Measurements from ENCODE around the gene YPEL2. TPM values are rescaled to one million over a fixed set of nuclear protein-coding genes. Genes with fewer than 3 reads are reported as not detected.

The YPEL2 gene
- total RNA-seq, 2 donors from 2014 or later: 22.8 to 27.7 TPM

GRCh38 chr17:59329176-59330052 lies 2.0 kb upstream of the YPEL2 start:
- Histone ChIP-seq H3K9ac (ENCODE audit: extremely low read depth, low read length, poor library complexity, severe bottlenecking) (peak overlapping the region; percentile 63), H3K27ac (ENCODE audit: low read depth, low read length) (peak overlapping the region; percentile 67), H3K36me3 (ENCODE audit: control insufficient read depth, insufficient read depth, low read length) (no peaks in the 10 kb centered on the region), H3K4me3 (ENCODE audit: low read length) (peak overlapping the region; percentile 97), H3K27me3 (ENCODE audit: control insufficient read depth, insufficient read depth, low read length, poor library complexity, severe bottlenecking) (no peaks in the 10 kb centered on the region), H3K9me3 (ENCODE audit: control insufficient read depth, low read length) (no peaks in the 10 kb centered on the region), H3K4me1 (ENCODE audit: control insufficient read depth, insufficient read depth, low read length) (peaks cover 15% of the 10 kb centered on the region)
- Mint-ChIP-seq H3K9me3 (no peaks in the 10 kb centered on the region), H3K27ac (peak overlapping the region; percentile 92), H3K4me1 (peaks cover 56% of the 10 kb centered on the region), H3K36me3 (ENCODE audit: low read depth) (no peaks in the 10 kb centered on the region), H3K4me3 (no peak overlapping the region), H3K27me3 (ENCODE audit: insufficient read depth) (no peaks in the 10 kb centered on the region)
- peak; percentile 93 for DNase-seq
- peak; percentile 93 for TF ChIP-seq CTCF (conservative IDR thresholded peaks at IDR 0.05)
- 33 to 70% methylated on average over 4 to 6 of the region's 6 CpGs for WGBS, 2 experiments (ENCODE audit: insufficient coverage in 1 of 2, insufficient read length in 1 of 2)

- H3K4me3 Mint-ChIP-seq: peak overlapping the region; percentile 87
- H3K36me3 ChIP-seq (ENCODE audit: control insufficient read depth, insufficient read depth, low read length): no peaks in the 10 kb centered on the region
- peak overlapping the region; percentile 92 for H3K27ac Mint-ChIP-seq
- H3K9ac ChIP-seq (ENCODE audit: extremely low read depth, low read length, poor library complexity, severe bottlenecking): peak overlapping the region; percentile 63
- peaks cover 16% of the 10 kb centered on the region for H3K4me1 ChIP-seq (ENCODE audit: control insufficient read depth, insufficient read depth, low read length)
- WGBS, 2 experiments (ENCODE audit: insufficient coverage in 1 of 2, insufficient read length in 1 of 2): 36 to 56% methylated on average over 14 to 16 of the region's 17 CpGs
- peak overlapping the region; percentile 34 for H3K27ac ChIP-seq (ENCODE audit: low read depth, low read length)
- no peaks in the 10 kb centered on the region for H3K9me3 ChIP-seq (ENCODE audit: control insufficient read depth, low read length)
- no peak for TF ChIP-seq CTCF (conservative IDR thresholded peaks at IDR 0.05)
- peak; percentile 88 for DNase-seq
- peaks cover 65% of the 10 kb centered on the region for H3K4me1 Mint-ChIP-seq
- H3K36me3 Mint-ChIP-seq (ENCODE audit: low read depth): no peaks in the 10 kb centered on the region
- no peaks in the 10 kb centered on the region for H3K27me3 ChIP-seq (ENCODE audit: control insufficient read depth, insufficient read depth, low read length, poor library complexity, severe bottlenecking)
- H3K9me3 Mint-ChIP-seq: no peaks in the 10 kb centered on the region
- H3K4me3 ChIP-seq (ENCODE audit: low read length): peak overlapping the region; percentile 97
- no peaks in the 10 kb centered on the region for H3K27me3 Mint-ChIP-seq (ENCODE audit: insufficient read depth)
Measured at GRCh38 chr17:59330053-59330942, 1.2 kb upstream of the YPEL2 start.

GRCh38 chr17:59331929-59332748 lies 684 bp downstream of the YPEL2 start:
- Histone ChIP-seq H3K4me1 (ENCODE audit: control insufficient read depth, insufficient read depth, low read length) (peaks cover 16% of the 10 kb centered on the region), H3K4me3 (ENCODE audit: low read length) (peak overlapping the region; percentile 97), H3K9me3 (ENCODE audit: control insufficient read depth, low read length) (no peaks in the 10 kb centered on the region), H3K27me3 (ENCODE audit: control insufficient read depth, insufficient read depth, low read length, poor library complexity, severe bottlenecking) (no peaks in the 10 kb centered on the region), H3K36me3 (ENCODE audit: control insufficient read depth, insufficient read depth, low read length) (peaks cover 5% of the 10 kb centered on the region), H3K9ac (ENCODE audit: extremely low read depth, low read length, poor library complexity, severe bottlenecking) (peak overlapping the region; percentile 76), H3K27ac (ENCODE audit: low read depth, low read length) (no peak overlapping the region)
- H3K4me3 Mint-ChIP-seq: peak overlapping the region; percentile 87
- peak; percentile 83 for DNase-seq
- H3K9me3 Mint-ChIP-seq: no peaks in the 10 kb centered on the region
- H3K36me3 Mint-ChIP-seq (ENCODE audit: low read depth): no peaks in the 10 kb centered on the region
- 0 to 1% methylated on average over 53 to 90 of the region's 90 CpGs for WGBS, 2 experiments (ENCODE audit: insufficient coverage in 1 of 2, insufficient read length in 1 of 2)
- H3K27me3 Mint-ChIP-seq (ENCODE audit: insufficient read depth): no peaks in the 10 kb centered on the region
- no peak for TF ChIP-seq CTCF (conservative IDR thresholded peaks at IDR 0.05)
- peak overlapping the region; percentile 59 for H3K27ac Mint-ChIP-seq
- H3K4me1 Mint-ChIP-seq: peaks cover 74% of the 10 kb centered on the region
